ENCODE data around the gene OSBPL1A. TPM values are rescaled to one million over a fixed set of nuclear protein-coding genes. Genes with fewer than 3 reads are reported as not detected.

The OSBPL1A gene
- total and polyA plus RNA-seq, 2 experiments from 2014 or later = 14.9 to 24.1 TPM

DNA sequence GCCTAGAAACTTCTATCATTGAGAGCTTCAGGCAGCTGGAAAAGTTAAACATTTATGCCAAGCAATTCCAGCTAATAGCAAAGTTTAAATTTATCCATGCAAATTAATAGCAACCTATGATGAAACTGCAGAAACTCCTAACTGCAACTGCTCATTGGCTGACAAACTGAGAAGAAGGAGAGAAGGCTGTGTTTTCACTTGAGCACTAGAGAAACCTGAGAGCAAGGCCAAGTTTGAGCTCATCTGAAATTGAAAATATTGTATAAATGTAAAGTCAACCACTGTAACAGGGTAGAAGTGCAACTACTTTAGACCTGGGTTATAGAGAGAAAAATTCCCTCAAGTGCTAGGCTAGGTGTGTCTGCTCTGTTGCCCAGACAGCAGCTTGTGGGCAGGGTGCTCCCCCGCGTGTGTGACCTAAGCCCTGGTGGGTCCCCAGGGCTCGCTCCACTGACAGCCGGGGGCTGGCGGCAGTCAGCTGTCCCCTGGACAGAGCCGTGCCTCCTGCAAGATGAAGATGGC, 208.6 kb downstream of the OSBPL1A start:
- H3K27me3 ChIP-seq (replicated peaks; ENCODE audit: insufficient read depth) = no peaks in the 10 kb centered on the region
- H4K20me1 ChIP-seq (ENCODE audit: insufficient read depth) = no peaks in the 10 kb centered on the region
- H3K27ac ChIP-seq = no peak overlapping the region
- no peak overlapping the region for H3K9ac ChIP-seq
- no peaks in the 10 kb centered on the region for H3F3A ChIP-seq (ENCODE audit: insufficient read depth)
- no peak for TF ChIP-seq EZH2phosphoT487 (IDR thresholded peaks at IDR 0.05; ENCODE audit: insufficient read depth, low read depth)
- no peak for TF ChIP-seq EZH2 (IDR thresholded peaks at IDR 0.05; ENCODE audit: insufficient read depth, poor library complexity, severe bottlenecking)
- in situ Hi-C loops (cut with MboI) = no loop called here
- H3K36me3 ChIP-seq (ENCODE audit: low read depth) = no peaks in the 10 kb centered on the region
- no peak overlapping the region for H2AFZ ChIP-seq
- H3K4me3 ChIP-seq = no peak overlapping the region
- H3K79me2 ChIP-seq (ENCODE audit: insufficient read depth) = no peaks in the 10 kb centered on the region
- H3K9me2 ChIP-seq (ENCODE audit: insufficient read depth) = no peaks in the 10 kb centered on the region
- peak; percentile 18 for DNase-seq
- H3K4me1 ChIP-seq (ENCODE audit: insufficient read depth) = no peaks in the 10 kb centered on the region
- 78 to 83% methylated on average over 6 of the region's 6 CpGs for WGBS, 2 experiments (ENCODE audit: low coverage in 1 of 2, low lambda C conversion rate in 2 of 2, missing lambda C conversion rate in 2 of 2)
- H3K4me2 ChIP-seq (ENCODE audit: unreplicated experiment) = no peak overlapping the region
- H3K9me3 ChIP-seq (ENCODE audit: low read depth) = no peaks in the 10 kb centered on the region

DNA sequence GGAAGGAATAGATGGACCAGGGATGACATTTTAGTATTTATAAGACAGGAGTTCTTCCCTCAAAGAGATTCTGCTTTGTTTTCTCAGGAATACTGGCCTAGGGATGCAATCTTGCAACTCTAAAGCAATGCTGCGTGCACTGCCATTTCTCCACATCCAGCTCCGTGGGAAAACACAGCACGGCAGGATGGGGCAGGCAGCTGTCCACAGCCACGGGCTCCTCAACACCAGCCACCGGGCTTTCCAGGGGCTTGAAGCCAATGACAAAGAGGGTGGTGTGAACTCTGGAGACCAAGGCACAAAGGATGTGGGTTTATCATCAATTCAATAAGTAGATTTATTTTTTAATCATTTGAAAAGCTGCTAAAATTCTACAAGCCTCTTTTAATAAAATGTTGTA, 209.5 kb downstream of the OSBPL1A start:
- H3K4me2 ChIP-seq (ENCODE audit: unreplicated experiment) = no peak overlapping the region
- no peaks in the 10 kb centered on the region for H3K4me1 ChIP-seq (ENCODE audit: insufficient read depth)
- H3K36me3 ChIP-seq (ENCODE audit: low read depth) = no peaks in the 10 kb centered on the region
- H3K27ac ChIP-seq = no peak overlapping the region
- no peak overlapping the region for H3K9ac ChIP-seq
- in situ Hi-C loops (cut with MboI) = no loop called here
- no peak overlapping the region for H3K4me3 ChIP-seq
- no peaks in the 10 kb centered on the region for H3F3A ChIP-seq (ENCODE audit: insufficient read depth)
- H2AFZ ChIP-seq = no peak overlapping the region
- no peaks in the 10 kb centered on the region for H3K9me3 ChIP-seq (ENCODE audit: low read depth)
- TF ChIP-seq EZH2 (IDR thresholded peaks at IDR 0.05; ENCODE audit: insufficient read depth, poor library complexity, severe bottlenecking) = no peak
- TF ChIP-seq EZH2phosphoT487 (IDR thresholded peaks at IDR 0.05; ENCODE audit: insufficient read depth, low read depth) = no peak
- no peaks in the 10 kb centered on the region for H3K27me3 ChIP-seq (replicated peaks; ENCODE audit: insufficient read depth)
- H3K9me2 ChIP-seq (ENCODE audit: insufficient read depth) = no peaks in the 10 kb centered on the region
- H3K79me2 ChIP-seq (ENCODE audit: insufficient read depth) = no peaks in the 10 kb centered on the region
- no peak for DNase-seq
- 83 to 85% methylated on average over 5 of the region's 5 CpGs for WGBS, 2 experiments (ENCODE audit: low coverage in 1 of 2, low lambda C conversion rate in 2 of 2, missing lambda C conversion rate in 2 of 2)
- no peaks in the 10 kb centered on the region for H4K20me1 ChIP-seq (ENCODE audit: insufficient read depth)

DNA sequence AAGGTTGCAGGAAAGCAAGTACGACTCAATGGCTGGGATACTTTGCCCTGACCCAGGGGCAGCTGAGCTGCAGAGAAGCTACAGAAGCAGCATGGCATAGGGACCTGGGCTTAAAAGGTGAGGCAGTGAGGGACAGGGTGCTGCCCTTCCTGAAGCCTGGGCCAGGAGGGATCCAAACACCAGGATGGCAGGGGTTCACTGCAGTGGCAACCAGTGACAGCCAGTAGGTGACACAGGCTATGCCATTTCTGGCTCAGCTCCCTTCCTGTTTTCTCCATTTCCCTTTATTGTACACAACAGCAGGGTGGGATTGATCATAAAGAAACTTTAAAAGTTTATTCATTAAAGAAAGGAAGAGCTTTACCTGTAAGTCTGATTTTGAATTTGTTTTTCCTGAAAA, 209.9 kb downstream of the OSBPL1A start:
- TF ChIP-seq EZH2phosphoT487 (IDR thresholded peaks at IDR 0.05; ENCODE audit: insufficient read depth, low read depth) (no peak), EZH2 (IDR thresholded peaks at IDR 0.05; ENCODE audit: insufficient read depth, poor library complexity, severe bottlenecking) (no peak)
- Histone ChIP-seq H3K27ac (no peak overlapping the region), H3K79me2 (ENCODE audit: insufficient read depth) (no peaks in the 10 kb centered on the region), H3K4me1 (ENCODE audit: insufficient read depth) (no peaks in the 10 kb centered on the region), H4K20me1 (ENCODE audit: insufficient read depth) (no peaks in the 10 kb centered on the region), H3K4me2 (ENCODE audit: unreplicated experiment) (no peak overlapping the region), H3K27me3 (replicated peaks; ENCODE audit: insufficient read depth) (no peaks in the 10 kb centered on the region), H3K9me2 (ENCODE audit: insufficient read depth) (no peaks in the 10 kb centered on the region), H3F3A (ENCODE audit: insufficient read depth) (no peaks in the 10 kb centered on the region), H2AFZ (no peak overlapping the region), H3K9ac (no peak overlapping the region), H3K4me3 (no peak overlapping the region), H3K9me3 (ENCODE audit: low read depth) (no peaks in the 10 kb centered on the region), H3K36me3 (ENCODE audit: low read depth) (no peaks in the 10 kb centered on the region)
- in situ Hi-C loops (cut with MboI) = no loop called here
- no peak for DNase-seq
- 94 to 100% methylated on average over 1 of the region's 1 CpG for WGBS, 2 experiments (ENCODE audit: low coverage in 1 of 2, low lambda C conversion rate in 2 of 2, missing lambda C conversion rate in 2 of 2)

DNA sequence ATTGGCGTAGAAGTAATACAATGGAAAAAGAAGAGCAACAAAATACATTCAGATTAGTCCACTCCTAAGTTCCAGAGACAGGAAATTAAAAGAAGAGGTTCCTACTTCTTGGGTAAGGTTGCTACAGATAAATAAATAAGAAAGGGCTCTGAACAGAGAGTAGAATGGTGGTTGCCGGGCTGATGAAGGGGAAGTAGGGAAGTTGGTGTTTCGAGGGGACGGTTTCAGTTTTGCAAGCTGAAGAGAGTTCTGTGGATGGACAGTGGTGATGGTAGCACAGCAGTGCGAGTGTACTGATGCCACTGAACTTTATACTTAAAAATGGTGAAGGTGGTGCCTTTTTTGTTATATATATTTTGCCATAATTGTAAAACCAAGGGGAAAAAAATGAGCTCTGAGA, 210.6 kb downstream of the OSBPL1A start:
- Histone ChIP-seq H3F3A (ENCODE audit: insufficient read depth) (0 out of 2 replicates have a peak, but pooled peaks cover 4% of the 10 kb centered on the region), H3K9ac (no peak overlapping the region), H3K27me3 (replicated peaks; ENCODE audit: insufficient read depth) (no peaks in the 10 kb centered on the region), H3K4me1 (ENCODE audit: insufficient read depth) (peaks cover 5% of the 10 kb centered on the region), H3K79me2 (ENCODE audit: insufficient read depth) (no peaks in the 10 kb centered on the region), H3K36me3 (ENCODE audit: low read depth) (no peaks in the 10 kb centered on the region), H3K9me3 (ENCODE audit: low read depth) (no peaks in the 10 kb centered on the region), H3K9me2 (ENCODE audit: insufficient read depth) (no peaks in the 10 kb centered on the region), H3K27ac (no peak overlapping the region), H2AFZ (no peak overlapping the region), H3K4me2 (ENCODE audit: unreplicated experiment) (no peak overlapping the region), H4K20me1 (ENCODE audit: insufficient read depth) (no peaks in the 10 kb centered on the region), H3K4me3 (no peak overlapping the region)
- DNase-seq = no peak
- WGBS, 2 experiments (ENCODE audit: low coverage in 1 of 2, low lambda C conversion rate in 2 of 2, missing lambda C conversion rate in 2 of 2) = 96 to 97% methylated on average over 5 of the region's 5 CpGs
- in situ Hi-C loops (cut with MboI) = no loop called here
- TF ChIP-seq EZH2phosphoT487 (IDR thresholded peaks at IDR 0.05; ENCODE audit: insufficient read depth, low read depth) = no peak
- TF ChIP-seq EZH2 (IDR thresholded peaks at IDR 0.05; ENCODE audit: insufficient read depth, poor library complexity, severe bottlenecking) = no peak

GRCh38 chr18:24185805-24186204, 211.8 kb downstream of the OSBPL1A start:
- Histone ChIP-seq H3K4me1 (ENCODE audit: insufficient read depth) (peaks cover 13% of the 10 kb centered on the region), H2AFZ (no peak overlapping the region), H3K36me3 (ENCODE audit: low read depth) (no peaks in the 10 kb centered on the region), H3K4me3 (no peak overlapping the region), H4K20me1 (ENCODE audit: insufficient read depth) (no peaks in the 10 kb centered on the region), H3K27ac (no peak overlapping the region), H3K79me2 (ENCODE audit: insufficient read depth) (no peaks in the 10 kb centered on the region), H3F3A (ENCODE audit: insufficient read depth) (peaks cover 12% of the 10 kb centered on the region; the same call in 1 of the 2 replicates), H3K4me2 (ENCODE audit: unreplicated experiment) (no peak overlapping the region), H3K9me3 (ENCODE audit: low read depth) (no peaks in the 10 kb centered on the region), H3K9me2 (ENCODE audit: insufficient read depth) (no peaks in the 10 kb centered on the region), H3K9ac (no peak overlapping the region), H3K27me3 (replicated peaks; ENCODE audit: insufficient read depth) (no peaks in the 10 kb centered on the region)
- in situ Hi-C loops (cut with MboI) = no loop called here
- DNase-seq = no peak
- TF ChIP-seq EZH2 (IDR thresholded peaks at IDR 0.05; ENCODE audit: insufficient read depth, poor library complexity, severe bottlenecking) (no peak), EZH2phosphoT487 (IDR thresholded peaks at IDR 0.05; ENCODE audit: insufficient read depth, low read depth) (no peak)
- 83 to 88% methylated on average over 7 of the region's 7 CpGs for WGBS, 2 experiments (ENCODE audit: low coverage in 1 of 2, low lambda C conversion rate in 2 of 2, missing lambda C conversion rate in 2 of 2)

All from GM23248 (cell line).